K562 (cell line): ENCODE results near the gene OR51E2. TPM values are rescaled to one million over a fixed set of nuclear protein-coding genes. Genes with fewer than 3 reads are reported as not detected.
A peak's percentile ranks its signal among the peaks of the same experiment; 100 is the strongest.

Source experiments
- ATAC-seq: fragments of 200-7000 bp; cut with Tn5 transposase; 3 replicates; pipeline ENCODE4 v1.9.1; 2020; ENCODE audit warnings: moderate library complexity
- BruUV-seq: library from RNA; stranded (reverse); fragments of 400-500 nt; replicated peaks from 2 replicates; lab custom pipeline; 2021; lab: Mats Ljungman, UMichigan
- CTCF ChIA-PET: fragments of 300-600 bp; formaldehyde crosslinking; extraction: SDS; loops from one replicate; lab custom pipeline; 2021; ENCODE audit warnings: low intra/inter-chr PET ratio; lab: Yijun Ruan, JAX
- POLR2A ChIA-PET: fragments of 300-600, 350-650 bp; sonication (Branson Sonifier 250); formaldehyde crosslinking; extraction: SDS; loops from one replicate; lab custom pipeline; 2021; ENCODE audit warnings: antibody characterized with exemption, inconsistent platforms; lab: Yijun Ruan, JAX
- DNase-seq, 4 experiments: peaks; one replicate each; pipeline versions ENCODE4 v3.0.0 to v3.0.0-alpha.2; 2011 to 2018; ENCODE audit warnings: low spot score in 3 of 4, mixed read lengths in 3 of 4; ENCODE audit errors: extremely low read depth in 1 of 4
- FAIRE-seq: peaks from 2 replicates; lab custom pipeline; 2011; peaks lifted over from hg19 to GRCh38; lab: Jason Lieb, UNC
- H2AFZ ChIP-seq: 2 replicates; pipeline ENCODE4 v1.6.0; 2011; ENCODE audit warnings: low read depth, low read length, control low read depth, inconsistent platforms
- H3K27ac ChIP-seq: fragments of 200-600 bp; 3 replicates; pipeline ENCODE4 v1.8.0; 2011; ENCODE audit warnings: low read depth, mild to moderate bottlenecking, control low read depth, inconsistent platforms, low read length, moderate library complexity, mixed read lengths; ENCODE audit errors: extremely low read depth
- H3K27me3 ChIP-seq, 2 experiments: fragments of 300-600 bp in 1 of 2; 2 replicates in 1 of 2; 3 replicates in 1 of 2; pipeline versions ENCODE4 v1.6.0 to v1.8.0; 2011; ENCODE audit warnings: inconsistent platforms in 2 of 2, low read length in 2 of 2, mild to moderate bottlenecking in 1 of 2, mixed read lengths in 1 of 2, moderate library complexity in 1 of 2; ENCODE audit not compliant: control insufficient read depth in 2 of 2, insufficient read depth in 2 of 2
- H3K36me3 ChIP-seq: fragments of 300-600 bp; 3 replicates; pipeline ENCODE4 v1.8.0; 2011; ENCODE audit warnings: mild to moderate bottlenecking, low read length, inconsistent platforms; ENCODE audit not compliant: control insufficient read depth, insufficient read depth
- H3K4me1 ChIP-seq, 2 experiments: fragments of 200-600 bp in 1 of 2; replicated peaks in 1 of 2; 2 replicates in 1 of 2; 3 replicates in 1 of 2; pipeline versions ENCODE4 v1.5.1 to v1.8.0; 2011; ENCODE audit warnings: inconsistent platforms in 2 of 2, low read length in 2 of 2, mild to moderate bottlenecking in 1 of 2, mixed read lengths in 1 of 2, moderate library complexity in 1 of 2; ENCODE audit not compliant: control insufficient read depth in 2 of 2, insufficient read depth in 2 of 2
- H3K4me2 ChIP-seq: 2 replicates; pipeline ENCODE4 v1.6.1; 2011; ENCODE audit warnings: low read length, control low read depth, inconsistent platforms, mixed read lengths; ENCODE audit not compliant: insufficient read depth
- H3K4me3 ChIP-seq: fragments of 200-600 bp; sonication (generic), shearing (Covaris generic); 2 replicates; pipeline ENCODE4 v1.5.1; 2016; ENCODE audit warnings: control low read depth, inconsistent platforms
- H3K79me2 ChIP-seq: fragments of 200-600 bp; 3 replicates; pipeline ENCODE4 v1.8.0; 2011; ENCODE audit warnings: low read length, inconsistent platforms; ENCODE audit not compliant: control insufficient read depth, insufficient read depth
- H3K9ac ChIP-seq, 2 experiments: 2 replicates each; pipeline versions ENCODE4 v1.6.0 to v1.6.1; 2011; ENCODE audit warnings: low read depth in 2 of 2, low read length in 2 of 2, control low read depth in 1 of 2, inconsistent platforms in 1 of 2, mild to moderate bottlenecking in 1 of 2, mixed read lengths in 1 of 2; ENCODE audit not compliant: insufficient read depth in 1 of 2
- H3K9me1 ChIP-seq: one replicate; pipeline ENCODE4 v1.6.0; 2011; ENCODE audit warnings: inconsistent platforms, mild to moderate bottlenecking, low read length, moderate library complexity; ENCODE audit not compliant: control insufficient read depth, insufficient read depth
- H3K9me3 ChIP-seq: replicated peaks from 2 replicates; pipeline ENCODE4 v1.5.1; 2011; ENCODE audit warnings: low read depth, low read length, inconsistent platforms; ENCODE audit not compliant: control insufficient read depth, insufficient read depth
- H4K20me1 ChIP-seq: replicated peaks from 2 replicates; pipeline ENCODE4 v1.6.1; 2011; ENCODE audit warnings: low read length, inconsistent platforms, mixed read lengths; ENCODE audit not compliant: control insufficient read depth, insufficient read depth
- SPI1 ChIP-seq: IDR thresholded peaks from 2 replicates; pipeline ENCODE4 v1.6.1; 2011; ENCODE audit warnings: low read depth, low read length, control low read depth, borderline replicate concordance
- WGBS: fragments of 100-300 bp; shearing (Covaris generic); methylation state at CpG from one replicate; pipeline ENCODE4 v1.1.6; 2016; ENCODE audit warnings: low coverage, mixed read lengths; ENCODE audit not compliant: insufficient coverage; ENCODE audit errors: missing lambda C conversion rate; 5-methylcytosine and 5-hydroxymethylcytosine counted together
- in situ Hi-C: fragments of 300-500 bp; cut with MboI; formaldehyde crosslinking; loops from 4 replicates; pipeline ENCODE4 v1.15.0; 2018; ENCODE audit warnings: inconsistent platforms, mixed read lengths
- intact Hi-C: fragments of 100-400 bp; cut with micrococcal nuclease; formaldehyde crosslinking; loops from 2 replicates; pipeline ENCODE4 v1.14.2; 2022
- polyA plus RNA-seq, 8 experiments: library from polyadenylated mRNA; depleted of rRNA in 4 of 8; stranded (reverse) in 5 of 8; unstranded in 3 of 8; fragments of >200 nt; fragmentation: Nextera tagmentation in 2 of 8; fragmentation: Illumina TruSeq in 1 of 8; extraction: Ambion mirVana in 2 of 8; extraction: Trizol in 1 of 8; gene quantifications; 2 replicates each; pipeline versions ENCODE4 v1.2.1 to v1.2.3, GENCODE V29; 2011 to 2014; ENCODE audit warnings: inconsistent platforms in 1 of 8, missing spikeins in 1 of 8
- total RNA-seq, 7 experiments: library from RNA; depleted of rRNA in 6 of 7; stranded (reverse); fragments of >200 nt in 6 of 7; fragmentation: Illumina TruSeq in 2 of 7; extraction: Trizol in 2 of 7; gene quantifications; 2 replicates each; pipeline versions ENCODE4 v1.2.1 to v1.2.3, GENCODE V29; 2011 to 2021; ENCODE audit warnings: low replicate concordance in 1 of 7
- TF ChIP-seq, protein P1 (sequence below): fragments of 450-650 bp; formaldehyde crosslinking; IDR thresholded peaks from 2 replicates; pipeline ENCODE4 v1.4.0; 2020; ENCODE audit warnings: mild to moderate bottlenecking
- TF ChIP-seq, protein P2 (sequence below), 2 experiments: fragments of 450-650 bp in 1 of 2; sonication (generic) in 1 of 2; formaldehyde crosslinking in 1 of 2; IDR thresholded peaks; 2 replicates each; pipeline versions ENCODE4 v1.7.1 to v1.9.0; 2016 to 2022; ENCODE audit warnings: inconsistent platforms in 1 of 2, mild to moderate bottlenecking in 1 of 2, missing genetic modification reagents in 1 of 2

The OR51E2 gene
- total and polyA plus RNA-seq, 9 of the 15 experiments (the other 6 are each of a cell fraction or from before 2014, with no cell fraction given): not detected

DNA sequence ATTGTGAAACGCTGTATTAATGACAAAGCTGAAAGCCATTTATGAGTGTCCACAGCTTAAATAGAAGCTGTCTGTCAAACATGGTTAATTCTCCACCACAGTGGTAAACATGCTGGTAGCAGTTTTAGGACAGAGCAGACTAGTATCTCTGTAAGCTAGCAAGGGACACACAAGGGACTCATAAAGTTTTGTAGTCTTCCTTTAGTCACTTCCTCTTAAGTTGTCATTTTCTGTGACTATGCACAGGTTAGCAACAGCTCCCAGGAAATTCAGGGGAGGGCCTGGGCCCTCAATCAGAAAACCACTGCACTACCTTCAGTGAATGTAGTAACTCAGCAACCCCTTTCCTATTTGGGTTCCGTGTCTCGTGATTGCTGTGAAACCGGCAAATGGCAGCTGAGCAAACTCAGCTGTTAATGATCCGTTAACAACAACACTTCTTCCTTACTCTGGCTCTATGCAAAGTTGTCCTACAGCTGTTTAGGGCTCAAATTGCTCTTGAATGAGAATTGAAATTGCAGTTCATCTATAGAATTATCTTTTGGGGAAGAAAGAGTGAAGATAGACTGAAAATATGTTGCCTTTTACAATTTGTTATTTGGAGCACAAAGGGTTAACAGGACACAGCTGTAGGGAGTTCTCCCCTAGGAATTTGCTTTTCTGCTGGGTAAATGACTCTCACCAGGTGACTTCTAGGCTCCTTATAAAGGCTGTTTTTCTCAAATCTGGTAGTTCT is 6.6 kb upstream of the OR51E2 start, which contains the start of gene MMP26:
MMP26 (plus strand) TSS at position 731 of the 736 bp plus-strand sequence.
- no peaks in the 10 kb centered on the region for H3K4me1 ChIP-seq
- H3K4me2 ChIP-seq: no peak within 1 kb of the TSS
- no peak within 1 kb of the TSS for H3K9ac ChIP-seq
- H4K20me1 ChIP-seq: no peaks in the 10 kb centered on the region
- no peak for DNase-seq
- no peaks in the 10 kb centered on the region for H3K9me3 ChIP-seq
- POLR2A ChIA-PET: interaction anchor here (0.9 to 1.0 kb wide), 2 partner anchors 9 to 13 kb away, joined by 3 read pairs; no protein-coding TSS in a partner anchor
- peak within 1 kb of the TSS; percentile 50 for H2AFZ ChIP-seq
- no peak for ATAC-seq
- H3K4me3 ChIP-seq: no peak within 1 kb of the TSS
- TF ChIP-seq, protein P1, sequence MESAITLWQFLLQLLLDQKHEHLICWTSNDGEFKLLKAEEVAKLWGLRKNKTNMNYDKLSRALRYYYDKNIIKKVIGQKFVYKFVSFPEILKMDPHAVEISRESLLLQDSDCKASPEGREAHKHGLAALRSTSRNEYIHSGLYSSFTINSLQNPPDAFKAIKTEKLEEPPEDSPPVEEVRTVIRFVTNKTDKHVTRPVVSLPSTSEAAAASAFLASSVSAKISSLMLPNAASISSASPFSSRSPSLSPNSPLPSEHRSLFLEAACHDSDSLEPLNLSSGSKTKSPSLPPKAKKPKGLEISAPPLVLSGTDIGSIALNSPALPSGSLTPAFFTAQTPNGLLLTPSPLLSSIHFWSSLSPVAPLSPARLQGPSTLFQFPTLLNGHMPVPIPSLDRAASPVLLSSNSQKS: no peak
- TF ChIP-seq, protein P2, sequence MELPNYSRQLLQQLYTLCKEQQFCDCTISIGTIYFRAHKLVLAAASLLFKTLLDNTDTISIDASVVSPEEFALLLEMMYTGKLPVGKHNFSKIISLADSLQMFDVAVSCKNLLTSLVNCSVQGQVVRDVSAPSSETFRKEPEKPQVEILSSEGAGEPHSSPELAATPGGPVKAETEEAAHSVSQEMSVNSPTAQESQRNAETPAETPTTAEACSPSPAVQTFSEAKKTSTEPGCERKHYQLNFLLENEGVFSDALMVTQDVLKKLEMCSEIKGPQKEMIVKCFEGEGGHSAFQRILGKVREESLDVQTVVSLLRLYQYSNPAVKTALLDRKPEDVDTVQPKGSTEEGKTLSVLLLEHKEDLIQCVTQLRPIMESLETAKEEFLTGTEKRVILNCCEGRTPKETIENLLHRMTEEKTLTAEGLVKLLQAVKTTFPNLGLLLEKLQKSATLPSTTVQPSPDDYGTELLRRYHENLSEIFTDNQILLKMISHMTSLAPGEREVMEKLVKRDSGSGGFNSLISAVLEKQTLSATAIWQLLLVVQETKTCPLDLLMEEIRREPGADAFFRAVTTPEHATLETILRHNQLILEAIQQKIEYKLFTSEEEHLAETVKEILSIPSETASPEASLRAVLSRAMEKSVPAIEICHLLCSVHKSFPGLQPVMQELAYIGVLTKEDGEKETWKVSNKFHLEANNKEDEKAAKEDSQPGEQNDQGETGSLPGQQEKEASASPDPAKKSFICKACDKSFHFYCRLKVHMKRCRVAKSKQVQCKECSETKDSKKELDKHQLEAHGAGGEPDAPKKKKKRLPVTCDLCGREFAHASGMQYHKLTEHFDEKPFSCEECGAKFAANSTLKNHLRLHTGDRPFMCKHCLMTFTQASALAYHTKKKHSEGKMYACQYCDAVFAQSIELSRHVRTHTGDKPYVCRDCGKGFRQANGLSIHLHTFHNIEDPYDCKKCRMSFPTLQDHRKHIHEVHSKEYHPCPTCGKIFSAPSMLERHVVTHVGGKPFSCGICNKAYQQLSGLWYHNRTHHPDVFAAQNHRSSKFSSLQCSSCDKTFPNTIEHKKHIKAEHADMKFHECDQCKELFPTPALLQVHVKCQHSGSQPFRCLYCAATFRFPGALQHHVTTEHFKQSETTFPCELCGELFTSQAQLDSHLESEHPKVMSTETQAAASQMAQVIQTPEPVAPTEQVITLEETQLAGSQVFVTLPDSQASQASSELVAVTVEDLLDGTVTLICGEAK (IDR thresholded peaks at IDR 0.05): peak; percentile 77
- TF ChIP-seq, protein P2 (CRISPR knock-in tag; IDR thresholded peaks at IDR 0.05): peak; percentile 55; the same call in 1 of the 2 replicates
- 0 out of 2 replicates have a peak, but pooled peaks have one; percentile 22 for TF ChIP-seq SPI1
- peaks cover 0 to 2% of the 10 kb centered on the region in 2 experiments; a peak in 2 of 5 replicates for H3K27me3 ChIP-seq
- H3K36me3 ChIP-seq: no peaks in the 10 kb centered on the region
- BruUV-seq: no TSS peak
- CTCF ChIA-PET: no interaction called here
- in situ Hi-C loops (no loop called here), intact Hi-C loops (no loop called here)
- no peak for FAIRE-seq
- no peaks in the 10 kb centered on the region for H3K9me1 ChIP-seq
- WGBS: 3% methylated on average over 5 of the region's 5 CpGs
- no peak within 1 kb of the TSS for H3K27ac ChIP-seq
- no peaks in the 10 kb centered on the region for H3K79me2 ChIP-seq
